Hematopoietic multipotent progenitor cell treated with erythropoietin and hydrocortisone succinate and interleukin-3 and kit ligand, for 15 days (in vitro differentiated cells): Measurements from ENCODE around the gene MASTL.
A peak's percentile ranks its signal among the peaks of the same experiment; 100 is the strongest.
"Not testable (repeated sequence)": the region's sequence is repeated elsewhere in the genome, so short reads cannot be mapped to it uniquely, and the experiment has no call there.

Experiments used
- DNase-seq: peaks from one replicate; pipeline ENCODE4 v3.0.0-alpha.2; 2015; ENCODE audit warnings: low spot score

MASTL gene

GRCh38 chr10:27155066-27155754, at the start of gene MASTL:
MASTL (plus strand) TSS chr10:27155352; CDS start chr10:27155427, 75 bp downstream.
- DNase-seq: peak; percentile 92

GRCh38 chr10:27108165-27108564, 47.0 kb upstream of the MASTL start:
- no peak for DNase-seq

- no peak for DNase-seq
These were observed 20.8 kb upstream of the MASTL start for GRCh38 chr10:27134371-27134770.

- no peak for DNase-seq
These were observed 16.9 kb upstream of the MASTL start for GRCh38 chr10:27138277-27138676.

- DNase-seq: no peak
These were observed 11.5 kb upstream of the MASTL start for GRCh38 chr10:27143686-27144085.

- DNase-seq: no peak
These were observed 9.2 kb upstream of the MASTL start for GRCh38 chr10:27145937-27146336.

- DNase-seq: no peak
These were observed 7.5 kb upstream of the MASTL start for GRCh38 chr10:27147701-27148100.

- no peak for DNase-seq
These were observed 4.9 kb upstream of the MASTL start for GRCh38 chr10:27150261-27150660.

GRCh38 chr10:27152687-27153086, 2.5 kb upstream of the MASTL start:
- no peak for DNase-seq

- DNase-seq: no peak
These were observed 1.8 kb upstream of the MASTL start for GRCh38 chr10:27153329-27153728.

GRCh38 chr10:27153845-27154193, 1.3 kb upstream of the MASTL start:
- no peak for DNase-seq

- not testable (repeated sequence) for DNase-seq
These were observed 1.4 kb downstream of the MASTL start for GRCh38 chr10:27156566-27156965.

GRCh38 chr10:27157150-27157549, 2.0 kb downstream of the MASTL start:
- no peak for DNase-seq

GRCh38 chr10:27158421-27158820, 3.3 kb downstream of the MASTL start:
- DNase-seq: no peak

GRCh38 chr10:27169849-27170248, 14.7 kb downstream of the MASTL start:
- no peak for DNase-seq

- no peak for DNase-seq
These were observed 33.1 kb downstream of the MASTL start for GRCh38 chr10:27188259-27188658.

GRCh38 chr10:27188897-27189296, 33.7 kb downstream of the MASTL start:
- no peak for DNase-seq

GRCh38 chr10:27190508-27190907, 35.4 kb downstream of the MASTL start:
- DNase-seq: no peak

- DNase-seq: no peak
These were observed 37.1 kb downstream of the MASTL start for GRCh38 chr10:27192284-27192683.

- no peak for DNase-seq
These were observed 42.9 kb downstream of the MASTL start for GRCh38 chr10:27197980-27198620.

GRCh38 chr10:27203806-27204205, 48.7 kb downstream of the MASTL start:
- DNase-seq: no peak

- no peak for DNase-seq
These were observed 52.2 kb downstream of the MASTL start for GRCh38 chr10:27207350-27207749.

GRCh38 chr10:27223964-27224363, 68.8 kb downstream of the MASTL start:
- peak; percentile 71 for DNase-seq

GRCh38 chr10:27225011-27225590, 69.9 kb downstream of the MASTL start:
- DNase-seq: no peak
